Measurements from ENCODE around the gene OTOS. TPM values are rescaled to one million over a fixed set of nuclear protein-coding genes. Genes with fewer than 3 reads are reported as not detected.

The OTOS gene
- total RNA-seq, 1 experiment from 2014 or later, result not detected

DNA sequence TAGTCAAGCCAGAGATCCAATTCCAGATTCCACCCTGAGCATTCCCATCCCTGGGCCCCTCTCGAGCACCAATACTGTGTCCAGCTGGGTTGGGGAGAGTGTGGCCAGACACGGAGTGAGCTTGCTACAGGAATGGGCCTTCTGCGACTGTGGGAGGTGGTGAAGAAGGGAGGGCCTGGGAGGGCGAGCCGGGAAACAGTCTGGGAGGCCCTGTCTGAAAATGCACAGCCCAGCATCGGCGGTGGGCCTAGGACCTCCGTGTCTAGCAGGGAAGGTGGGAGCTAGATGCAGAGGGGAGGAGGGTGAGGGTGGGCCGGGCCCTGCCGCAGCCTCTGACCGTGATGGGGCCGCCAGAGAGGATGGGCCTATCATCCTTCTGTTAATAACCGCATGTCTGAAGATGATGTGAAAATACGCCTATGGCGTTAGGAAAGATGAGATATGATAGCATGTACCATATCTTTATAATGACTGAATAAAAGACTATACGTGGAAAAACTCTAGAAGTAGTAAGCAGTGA lies 1.9 kb upstream of the OTOS start:
- H3K4me1 ChIP-seq (ENCODE audit: insufficient read depth, low read length, poor library complexity, severe bottlenecking), result no peaks in the 10 kb centered on the region
- no peak overlapping the region for H3K4me3 ChIP-seq (ENCODE audit: low read depth, low read length, poor library complexity, severe bottlenecking)
- H3K27me3 ChIP-seq (replicated peaks; ENCODE audit: insufficient read depth, low read depth, low read length, poor library complexity), result no peaks in the 10 kb centered on the region
- intact Hi-C loops (cut with micrococcal nuclease; ENCODE audit: unreplicated experiment), result no loop called here
- no peaks in the 10 kb centered on the region for H3K9me3 ChIP-seq (ENCODE audit: low read depth, low read length, poor library complexity, severe bottlenecking)
- POLR2A ChIA-PET (ENCODE audit: low non-redundant PET), result no interaction called here
- DNase-seq (ENCODE audit: low spot score), result no peak
- no peaks in the 10 kb centered on the region for H3K36me3 ChIP-seq (ENCODE audit: insufficient read depth, low read length, poor library complexity, severe bottlenecking)
- BruUV-seq (replicated peaks), result no TSS peak
- CTCF ChIA-PET, result interaction anchor here (3.9 kb wide), 1 partner anchor 81 kb away, joined by 17 read pairs; no protein-coding TSS in a partner anchor
- H3K27ac ChIP-seq (ENCODE audit: low read depth, low read length, poor library complexity, severe bottlenecking), result no peak overlapping the region
- TF ChIP-seq, protein P1, sequence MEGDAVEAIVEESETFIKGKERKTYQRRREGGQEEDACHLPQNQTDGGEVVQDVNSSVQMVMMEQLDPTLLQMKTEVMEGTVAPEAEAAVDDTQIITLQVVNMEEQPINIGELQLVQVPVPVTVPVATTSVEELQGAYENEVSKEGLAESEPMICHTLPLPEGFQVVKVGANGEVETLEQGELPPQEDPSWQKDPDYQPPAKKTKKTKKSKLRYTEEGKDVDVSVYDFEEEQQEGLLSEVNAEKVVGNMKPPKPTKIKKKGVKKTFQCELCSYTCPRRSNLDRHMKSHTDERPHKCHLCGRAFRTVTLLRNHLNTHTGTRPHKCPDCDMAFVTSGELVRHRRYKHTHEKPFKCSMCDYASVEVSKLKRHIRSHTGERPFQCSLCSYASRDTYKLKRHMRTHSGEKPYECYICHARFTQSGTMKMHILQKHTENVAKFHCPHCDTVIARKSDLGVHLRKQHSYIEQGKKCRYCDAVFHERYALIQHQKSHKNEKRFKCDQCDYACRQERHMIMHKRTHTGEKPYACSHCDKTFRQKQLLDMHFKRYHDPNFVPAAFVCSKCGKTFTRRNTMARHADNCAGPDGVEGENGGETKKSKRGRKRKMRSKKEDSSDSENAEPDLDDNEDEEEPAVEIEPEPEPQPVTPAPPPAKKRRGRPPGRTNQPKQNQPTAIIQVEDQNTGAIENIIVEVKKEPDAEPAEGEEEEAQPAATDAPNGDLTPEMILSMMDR (conservative IDR thresholded peaks at IDR 0.05; ENCODE audit: low read depth, low read length), result no peak
- TF ChIP-seq EZH2 (IDR thresholded peaks at IDR 0.05; ENCODE audit: borderline replicate concordance, low read depth, low read length, poor library complexity, severe bottlenecking), result no peak

DNA sequence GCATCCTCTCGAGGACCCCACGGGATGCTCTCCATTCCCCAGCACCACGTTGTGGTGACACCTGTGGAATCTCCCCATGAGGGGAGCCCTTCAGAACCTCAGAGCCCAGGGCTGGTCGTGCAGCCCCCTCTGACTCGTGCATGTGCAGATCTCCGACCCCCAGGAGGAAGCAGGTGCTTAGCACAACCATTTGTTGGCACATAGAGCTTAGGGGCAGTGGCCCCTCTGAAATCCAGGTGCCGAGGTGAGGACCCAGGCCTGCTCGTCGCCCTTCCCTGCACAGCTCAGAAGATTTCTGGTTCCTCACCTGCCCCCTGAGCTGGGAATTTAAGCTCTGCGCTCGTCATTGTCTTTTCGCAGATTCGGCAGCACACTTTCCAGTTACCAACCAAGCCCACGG lies 1.3 kb upstream of the OTOS start:
- Histone ChIP-seq H3K36me3 (ENCODE audit: insufficient read depth, low read length, poor library complexity, severe bottlenecking) (no peaks in the 10 kb centered on the region), H3K4me1 (ENCODE audit: insufficient read depth, low read length, poor library complexity, severe bottlenecking) (no peaks in the 10 kb centered on the region), H3K27ac (ENCODE audit: low read depth, low read length, poor library complexity, severe bottlenecking) (no peak overlapping the region), H3K27me3 (replicated peaks; ENCODE audit: insufficient read depth, low read depth, low read length, poor library complexity) (no peaks in the 10 kb centered on the region), H3K9me3 (ENCODE audit: low read depth, low read length, poor library complexity, severe bottlenecking) (no peaks in the 10 kb centered on the region), H3K4me3 (ENCODE audit: low read depth, low read length, poor library complexity, severe bottlenecking) (no peak overlapping the region)
- TF ChIP-seq EZH2 (IDR thresholded peaks at IDR 0.05; ENCODE audit: borderline replicate concordance, low read depth, low read length, poor library complexity, severe bottlenecking), result no peak
- TF ChIP-seq, protein P1 (conservative IDR thresholded peaks at IDR 0.05; ENCODE audit: low read depth, low read length), result no peak
- ChIA-PET POLR2A (ENCODE audit: low non-redundant PET) (no interaction called here), CTCF (interaction anchor here (3.9 kb wide), 1 partner anchor 80 kb away, joined by 17 read pairs; no protein-coding TSS in a partner anchor)
- no peak for DNase-seq (ENCODE audit: low spot score)
- intact Hi-C loops (cut with micrococcal nuclease; ENCODE audit: unreplicated experiment), result no loop called here
- BruUV-seq (replicated peaks), result no TSS peak

DNA sequence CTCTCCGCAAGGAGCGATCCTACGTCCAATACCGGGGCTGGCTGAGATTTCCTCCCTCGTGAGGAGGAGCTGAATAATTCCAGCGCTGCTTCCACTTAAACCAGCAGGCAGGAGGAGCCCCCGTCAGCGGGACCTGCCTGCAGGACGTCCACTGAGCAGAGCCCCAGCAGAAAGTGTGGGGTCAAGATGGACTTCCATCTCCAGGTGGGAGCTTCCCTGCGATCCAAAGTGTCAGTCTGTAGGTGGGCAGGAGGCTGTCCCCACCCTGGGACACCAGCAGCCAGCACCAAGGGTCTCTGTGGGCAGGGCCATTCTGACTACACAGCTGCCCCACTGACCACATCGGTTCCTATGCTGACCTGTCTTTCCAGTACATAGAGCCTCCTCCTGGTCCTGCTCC lies 462 bp upstream of the OTOS start:
- no TSS peak for BruUV-seq (replicated peaks)
- Histone ChIP-seq H3K27ac (ENCODE audit: low read depth, low read length, poor library complexity, severe bottlenecking) (no peak overlapping the region), H3K4me1 (ENCODE audit: insufficient read depth, low read length, poor library complexity, severe bottlenecking) (no peaks in the 10 kb centered on the region), H3K9me3 (ENCODE audit: low read depth, low read length, poor library complexity, severe bottlenecking) (no peaks in the 10 kb centered on the region), H3K36me3 (ENCODE audit: insufficient read depth, low read length, poor library complexity, severe bottlenecking) (no peaks in the 10 kb centered on the region), H3K27me3 (replicated peaks; ENCODE audit: insufficient read depth, low read depth, low read length, poor library complexity) (no peaks in the 10 kb centered on the region), H3K4me3 (ENCODE audit: low read depth, low read length, poor library complexity, severe bottlenecking) (no peak overlapping the region)
- CTCF ChIA-PET, result interaction anchor here (3.9 kb wide), 1 partner anchor 80 kb away, joined by 17 read pairs; no protein-coding TSS in a partner anchor
- intact Hi-C loops (cut with micrococcal nuclease; ENCODE audit: unreplicated experiment), result no loop called here
- POLR2A ChIA-PET (ENCODE audit: low non-redundant PET), result no interaction called here
- no peak for DNase-seq (ENCODE audit: low spot score)
- TF ChIP-seq, protein P1 (conservative IDR thresholded peaks at IDR 0.05; ENCODE audit: low read depth, low read length), result no peak
- no peak for TF ChIP-seq EZH2 (IDR thresholded peaks at IDR 0.05; ENCODE audit: borderline replicate concordance, low read depth, low read length, poor library complexity, severe bottlenecking)

All from A673 (cell line).